ENCODE data around the gene GRM2. TPM values are rescaled to one million over a fixed set of nuclear protein-coding genes. Genes with fewer than 3 reads are reported as not detected.

Gene GRM2
- total RNA-seq, 1 donor = not detected

GRCh38 chr3:51675201-51675611 lies 31.7 kb upstream of the GRM2 start:
- H3K4me3 ChIP-seq (ENCODE audit: low read depth, low read length) = no peak overlapping the region
- no peak for TF ChIP-seq CTCF (IDR thresholded peaks at IDR 0.05; ENCODE audit: insufficient read depth, low read depth, low read length)
- peak; percentile 17 for DNase-seq (ENCODE audit: low read depth)

- no peak for TF ChIP-seq CTCF (IDR thresholded peaks at IDR 0.05; ENCODE audit: insufficient read depth, low read depth, low read length)
- no peak overlapping the region for H3K4me3 ChIP-seq (ENCODE audit: low read depth, low read length)
- no peak for DNase-seq (ENCODE audit: low read depth)
These were observed 30.7 kb upstream of the GRM2 start for GRCh38 chr3:51676102-51676640.

GRCh38 chr3:51677358-51677757 lies 29.5 kb upstream of the GRM2 start:
- DNase-seq (ENCODE audit: low read depth) = no peak
- no peak for TF ChIP-seq CTCF (IDR thresholded peaks at IDR 0.05; ENCODE audit: insufficient read depth, low read depth, low read length)
- no peak overlapping the region for H3K4me3 ChIP-seq (ENCODE audit: low read depth, low read length)

GRCh38 chr3:51678186-51678585 lies 28.7 kb upstream of the GRM2 start:
- TF ChIP-seq CTCF (IDR thresholded peaks at IDR 0.05; ENCODE audit: insufficient read depth, low read depth, low read length) = no peak
- no peak for DNase-seq (ENCODE audit: low read depth)
- no peak overlapping the region for H3K4me3 ChIP-seq (ENCODE audit: low read depth, low read length)

GRCh38 chr3:51678641-51679040 lies 28.2 kb upstream of the GRM2 start:
- no peak for DNase-seq (ENCODE audit: low read depth)
- no peak overlapping the region for H3K4me3 ChIP-seq (ENCODE audit: low read depth, low read length)
- TF ChIP-seq CTCF (IDR thresholded peaks at IDR 0.05; ENCODE audit: insufficient read depth, low read depth, low read length) = no peak

GRCh38 chr3:51679318-51679717 lies 27.6 kb upstream of the GRM2 start:
- no peak for DNase-seq (ENCODE audit: low read depth)
- no peak for TF ChIP-seq CTCF (IDR thresholded peaks at IDR 0.05; ENCODE audit: insufficient read depth, low read depth, low read length)
- H3K4me3 ChIP-seq (ENCODE audit: low read depth, low read length) = no peak overlapping the region

- H3K4me3 ChIP-seq (ENCODE audit: low read depth, low read length) = no peak overlapping the region
- TF ChIP-seq CTCF (IDR thresholded peaks at IDR 0.05; ENCODE audit: insufficient read depth, low read depth, low read length) = no peak
- DNase-seq (ENCODE audit: low read depth) = no peak
These were observed 27.1 kb upstream of the GRM2 start for GRCh38 chr3:51679777-51680176.

All from fibroblast of villous mesenchyme (primary cell).